ENCODE data around the gene GLI1.
"Not testable (repeated sequence)": the region's sequence is repeated elsewhere in the genome, so short reads cannot be mapped to it uniquely, and the experiment has no call there.

GLI1 gene

DNA sequence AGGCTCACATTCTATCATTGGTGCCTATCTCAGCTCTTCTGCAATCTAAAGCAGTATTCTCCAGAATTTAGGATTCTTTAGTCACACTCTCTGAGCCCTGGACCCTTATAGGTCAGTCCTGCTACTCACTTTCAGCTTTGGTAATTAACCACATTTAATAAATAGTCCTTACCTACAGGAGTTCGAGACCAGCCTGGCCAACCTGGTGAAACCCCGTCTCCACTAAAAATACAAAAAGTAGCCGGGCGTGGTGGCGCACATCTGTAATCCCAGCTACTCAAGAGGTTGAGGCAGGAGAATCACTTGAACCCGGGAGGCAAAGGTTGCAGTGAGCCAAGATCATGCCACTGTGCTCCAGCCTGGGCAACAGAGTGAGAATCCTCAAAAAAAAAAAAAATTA, 54.1 kb downstream of the GLI1 start:
- H2BK15ac ChIP-seq (ENCODE audit: low read length); H3K4me1 ChIP-seq (ENCODE audit: control insufficient read depth in 2 of 2, insufficient read depth in 1 of 2, low read depth in 1 of 2, low read length in 2 of 2); H3K4ac ChIP-seq (ENCODE audit: low read length); H4K8ac ChIP-seq (ENCODE audit: low read depth, low read length); DNase-seq (ENCODE audit: low spot score); H3K4me2 ChIP-seq (ENCODE audit: insufficient read depth, low read length, poor library complexity, severe bottlenecking); H3K27ac ChIP-seq (replicated peaks; ENCODE audit: low read length); H3K9ac ChIP-seq (ENCODE audit: low read depth, low read length, poor library complexity); H3K14ac ChIP-seq (ENCODE audit: low read length); H3K18ac ChIP-seq (ENCODE audit: low read length); H2AK5ac ChIP-seq (ENCODE audit: low read depth, low read length); H2BK120ac ChIP-seq (ENCODE audit: low read depth, low read length); H3K4me3 ChIP-seq (ENCODE audit: low read length in 2 of 2); H2BK5ac ChIP-seq (ENCODE audit: low read length); H2BK12ac ChIP-seq (ENCODE audit: low read length); H3K27me3 ChIP-seq (ENCODE audit: control insufficient read depth in 3 of 3, insufficient read depth in 3 of 3, low read depth in 1 of 3, low read length in 3 of 3); H2AFZ ChIP-seq (ENCODE audit: low read length); H3K79me1 ChIP-seq (ENCODE audit: low read depth, low read length); H3K9me3 ChIP-seq (replicated peaks in 1 of 2; ENCODE audit: control insufficient read depth in 2 of 2, insufficient read depth in 1 of 2, low read depth in 1 of 2, low read length in 2 of 2); H4K91ac ChIP-seq (ENCODE audit: low read depth, low read length, poor library complexity); H3K23ac ChIP-seq (ENCODE audit: low read depth, low read length, poor library complexity): not testable (repeated sequence)
- no CpG with 5 or more reads among the region's 6 CpGs for WGBS, 2 donors (ENCODE audit: extremely low coverage in 2 of 2, insufficient read length in 2 of 2, insufficient replicate concordance in 1 of 2)
- H3K36me3 ChIP-seq (replicated peaks in 1 of 2; ENCODE audit: control insufficient read depth in 2 of 2, insufficient read depth in 2 of 2, low read length in 2 of 2): peaks cover 47 to 97% of the 10 kb centered on the region in 2 donors

DNA sequence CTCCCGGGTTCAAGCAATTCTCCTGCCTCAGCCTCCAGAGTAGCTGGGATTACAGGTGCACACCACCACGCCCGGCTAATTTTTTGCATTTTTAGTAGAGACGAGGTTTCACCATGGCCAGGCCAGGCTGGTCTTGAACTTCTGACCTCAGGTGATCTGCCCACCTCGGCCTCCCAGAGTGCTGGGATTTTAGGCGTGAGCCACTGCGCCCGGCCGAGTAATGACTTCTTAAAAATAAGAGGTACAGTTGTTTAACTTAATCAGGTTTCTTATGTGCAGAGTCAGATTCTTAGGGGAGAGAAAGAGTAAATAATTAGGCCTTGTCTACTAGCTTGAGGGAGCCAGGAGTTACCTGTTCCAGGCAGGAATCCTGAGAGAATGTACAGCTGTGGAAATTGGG, 54.7 kb downstream of the GLI1 start:
- DNase-seq (ENCODE audit: low spot score); H3K27ac ChIP-seq (replicated peaks; ENCODE audit: low read length); H4K91ac ChIP-seq (ENCODE audit: low read depth, low read length, poor library complexity); H3K14ac ChIP-seq (ENCODE audit: low read length); H2BK12ac ChIP-seq (ENCODE audit: low read length); H3K27me3 ChIP-seq (ENCODE audit: control insufficient read depth in 3 of 3, insufficient read depth in 3 of 3, low read depth in 1 of 3, low read length in 3 of 3); H2BK5ac ChIP-seq (ENCODE audit: low read length); H2BK15ac ChIP-seq (ENCODE audit: low read length); H2BK120ac ChIP-seq (ENCODE audit: low read depth, low read length); H3K9me3 ChIP-seq (replicated peaks in 1 of 2; ENCODE audit: control insufficient read depth in 2 of 2, insufficient read depth in 1 of 2, low read depth in 1 of 2, low read length in 2 of 2); H3K4ac ChIP-seq (ENCODE audit: low read length); H4K8ac ChIP-seq (ENCODE audit: low read depth, low read length); H3K79me1 ChIP-seq (ENCODE audit: low read depth, low read length); H2AK5ac ChIP-seq (ENCODE audit: low read depth, low read length); H3K9ac ChIP-seq (ENCODE audit: low read depth, low read length, poor library complexity); H3K18ac ChIP-seq (ENCODE audit: low read length); H3K23ac ChIP-seq (ENCODE audit: low read depth, low read length, poor library complexity); H3K4me3 ChIP-seq (ENCODE audit: low read length in 2 of 2); H2AFZ ChIP-seq (ENCODE audit: low read length); H3K4me1 ChIP-seq (ENCODE audit: control insufficient read depth in 2 of 2, insufficient read depth in 1 of 2, low read depth in 1 of 2, low read length in 2 of 2); H3K4me2 ChIP-seq (ENCODE audit: insufficient read depth, low read length, poor library complexity, severe bottlenecking): not testable (repeated sequence)
- WGBS, 2 donors (ENCODE audit: extremely low coverage in 2 of 2, insufficient read length in 2 of 2, insufficient replicate concordance in 1 of 2): no CpG with 5 or more reads among the region's 9 CpGs
- peaks cover 47 to 96% of the 10 kb centered on the region in 2 donors for H3K36me3 ChIP-seq (replicated peaks in 1 of 2; ENCODE audit: control insufficient read depth in 2 of 2, insufficient read depth in 2 of 2, low read length in 2 of 2)

DNA sequence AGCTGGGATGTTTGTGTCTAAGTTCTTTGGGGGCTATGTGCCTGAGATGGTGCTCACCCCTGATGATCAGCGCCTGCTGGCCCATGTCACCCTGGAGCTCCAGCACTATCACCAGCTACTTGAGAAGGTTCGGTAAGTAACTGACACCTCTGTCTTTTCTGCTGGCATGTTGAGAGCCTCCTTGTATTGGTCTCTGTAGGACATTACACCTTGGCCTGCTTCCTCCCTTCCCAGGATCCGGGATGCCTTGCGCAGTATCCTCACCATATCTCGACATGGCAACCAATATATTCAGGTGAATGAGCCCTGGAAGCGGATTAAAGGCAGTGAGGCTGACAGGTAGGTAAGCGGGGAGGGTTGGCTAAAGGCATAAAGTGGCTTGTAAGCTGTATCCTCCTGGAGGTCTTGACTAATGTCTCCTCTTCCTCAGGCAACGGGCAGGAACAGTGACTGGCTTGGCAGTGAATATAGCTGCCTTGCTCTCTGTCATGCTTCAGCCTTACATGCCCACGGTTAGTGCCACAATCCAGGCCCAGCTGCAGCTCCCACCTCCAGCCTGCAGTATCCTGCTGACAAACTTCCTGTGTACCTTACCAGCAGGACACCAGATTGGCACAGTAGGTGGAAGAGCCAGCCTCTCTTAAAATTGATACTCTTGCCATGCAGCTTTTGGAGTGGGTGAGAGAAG, 55.3 kb downstream of the GLI1 start:
- WGBS, 2 donors (ENCODE audit: extremely low coverage in 2 of 2, insufficient read length in 2 of 2, insufficient replicate concordance in 1 of 2): no CpG with 5 or more reads among the region's 9 CpGs
- H3K9me3 ChIP-seq (replicated peaks in 1 of 2; ENCODE audit: control insufficient read depth in 2 of 2, insufficient read depth in 1 of 2, low read depth in 1 of 2, low read length in 2 of 2): no peaks in the 10 kb centered on the region
- no peak overlapping the region for H2BK120ac ChIP-seq (ENCODE audit: low read depth, low read length)
- no peak overlapping the region for H4K91ac ChIP-seq (ENCODE audit: low read depth, low read length, poor library complexity)
- no peak overlapping the region for H3K27ac ChIP-seq (replicated peaks; ENCODE audit: low read length)
- H3K14ac ChIP-seq (ENCODE audit: low read length): no peak overlapping the region
- no peak overlapping the region for H2BK12ac ChIP-seq (ENCODE audit: low read length)
- H3K4me2 ChIP-seq (ENCODE audit: insufficient read depth, low read length, poor library complexity, severe bottlenecking): no peak overlapping the region
- H2AK5ac ChIP-seq (ENCODE audit: low read depth, low read length): no peak overlapping the region
- no peak overlapping the region for H3K4me3 ChIP-seq (ENCODE audit: low read length in 2 of 2)
- peaks cover 47 to 96% of the 10 kb centered on the region in 2 donors for H3K36me3 ChIP-seq (replicated peaks in 1 of 2; ENCODE audit: control insufficient read depth in 2 of 2, insufficient read depth in 2 of 2, low read length in 2 of 2)
- H3K27me3 ChIP-seq (ENCODE audit: control insufficient read depth in 3 of 3, insufficient read depth in 3 of 3, low read depth in 1 of 3, low read length in 3 of 3): peaks cover 0 to 1% (median 0%) of the 10 kb centered on the region in 3 experiments
- H2BK5ac ChIP-seq (ENCODE audit: low read length): no peak overlapping the region
- no peak overlapping the region for H2AFZ ChIP-seq (ENCODE audit: low read length)
- no peak overlapping the region for H3K4ac ChIP-seq (ENCODE audit: low read length)
- H3K9ac ChIP-seq (ENCODE audit: low read depth, low read length, poor library complexity): no peak overlapping the region
- no peak for DNase-seq (ENCODE audit: low spot score)
- no peak overlapping the region for H3K23ac ChIP-seq (ENCODE audit: low read depth, low read length, poor library complexity)
- peaks cover 3 to 7% of the 10 kb centered on the region in 2 donors for H3K4me1 ChIP-seq (ENCODE audit: control insufficient read depth in 2 of 2, insufficient read depth in 1 of 2, low read depth in 1 of 2, low read length in 2 of 2)
- no peak overlapping the region for H4K8ac ChIP-seq (ENCODE audit: low read depth, low read length)
- no peak overlapping the region for H2BK15ac ChIP-seq (ENCODE audit: low read length)
- no peaks in the 10 kb centered on the region for H3K79me1 ChIP-seq (ENCODE audit: low read depth, low read length)
- H3K18ac ChIP-seq (ENCODE audit: low read length): no peak overlapping the region

- Histone ChIP-seq H3K4me3 (ENCODE audit: low read length in 2 of 2) (no peak overlapping the region), H3K9ac (ENCODE audit: low read depth, low read length, poor library complexity) (no peak overlapping the region), H3K4me2 (ENCODE audit: insufficient read depth, low read length, poor library complexity, severe bottlenecking) (no peak overlapping the region), H3K4ac (ENCODE audit: low read length) (no peak overlapping the region), H3K14ac (ENCODE audit: low read length) (no peak overlapping the region), H3K36me3 (replicated peaks in 1 of 2; ENCODE audit: control insufficient read depth in 2 of 2, insufficient read depth in 2 of 2, low read length in 2 of 2) (peaks cover 45 to 89% of the 10 kb centered on the region in 2 donors), H3K9me3 (replicated peaks in 1 of 2; ENCODE audit: control insufficient read depth in 2 of 2, insufficient read depth in 1 of 2, low read depth in 1 of 2, low read length in 2 of 2) (no peaks in the 10 kb centered on the region), H3K18ac (ENCODE audit: low read length) (no peak overlapping the region), H3K27me3 (ENCODE audit: control insufficient read depth in 3 of 3, insufficient read depth in 3 of 3, low read depth in 1 of 3, low read length in 3 of 3) (peaks cover 0 to 2% (median 0%) of the 10 kb centered on the region in 3 experiments), H4K91ac (ENCODE audit: low read depth, low read length, poor library complexity) (no peak overlapping the region), H2AK5ac (ENCODE audit: low read depth, low read length) (no peak overlapping the region), H2AFZ (ENCODE audit: low read length) (no peak overlapping the region), H2BK12ac (ENCODE audit: low read length) (no peak overlapping the region), H3K27ac (replicated peaks; ENCODE audit: low read length) (no peak overlapping the region), H3K4me1 (ENCODE audit: control insufficient read depth in 2 of 2, insufficient read depth in 1 of 2, low read depth in 1 of 2, low read length in 2 of 2) (peaks cover 3 to 7% of the 10 kb centered on the region in 2 donors), H4K8ac (ENCODE audit: low read depth, low read length) (no peak overlapping the region), H2BK120ac (ENCODE audit: low read depth, low read length) (no peak overlapping the region), H2BK5ac (ENCODE audit: low read length) (no peak overlapping the region), H3K23ac (ENCODE audit: low read depth, low read length, poor library complexity) (no peak overlapping the region), H2BK15ac (ENCODE audit: low read length) (no peak overlapping the region), H3K79me1 (ENCODE audit: low read depth, low read length) (no peaks in the 10 kb centered on the region)
- no CpG with 5 or more reads among the region's 3 CpGs for WGBS, 2 donors (ENCODE audit: extremely low coverage in 2 of 2, insufficient read length in 2 of 2, insufficient replicate concordance in 1 of 2)
- no peak for DNase-seq (ENCODE audit: low spot score)
Observed at GRCh38 chr12:57515408-57515933, 55.9 kb downstream of the GLI1 start.

All from neuronal stem cell (in vitro differentiated cells).